RWPE2 (cell line): ENCODE results near the gene HOXA9.
A peak's percentile ranks its signal among the peaks of the same experiment; 100 is the strongest.

Experiments used
- ATAC-seq: fragments of 200-7000 bp; cut with Tn5 transposase; 3 replicates; pipeline ENCODE4 v1.9.1; 2021; ENCODE audit warnings: low read depth
- DNase-seq: peaks from one replicate; pipeline ENCODE4 v3.0.0-alpha.2; 2020; ENCODE audit warnings: low spot score
- H3K27ac ChIP-seq: fragments of 450-650 bp; 2 replicates; pipeline ENCODE4 v1.5.1; 2017; ENCODE audit warnings: mild to moderate bottlenecking; ENCODE audit not compliant: poor library complexity, severe bottlenecking
- H3K27me3 ChIP-seq: fragments of 250-450 bp; sonication (Bioruptor Pico); 2 replicates; pipeline ENCODE4 v1.5.1; 2021; ENCODE audit warnings: mild to moderate bottlenecking, moderate library complexity; ENCODE audit not compliant: insufficient read depth, poor library complexity, severe bottlenecking
- H3K36me3 ChIP-seq: fragments of 250-450 bp; sonication (Bioruptor Pico); 2 replicates; pipeline ENCODE4 v1.5.1; 2020; ENCODE audit warnings: low read depth, mild to moderate bottlenecking, moderate library complexity
- H3K4me1 ChIP-seq: fragments of 250-450 bp; sonication (Bioruptor Pico); 2 replicates; pipeline ENCODE4 v1.5.1; 2021; ENCODE audit warnings: mild to moderate bottlenecking, moderate library complexity; ENCODE audit not compliant: insufficient read depth, poor library complexity, severe bottlenecking
- H3K4me3 ChIP-seq: fragments of 250-450 bp; sonication (Bioruptor Pico); 2 replicates; pipeline ENCODE4 v1.5.1; 2021; ENCODE audit warnings: mild to moderate bottlenecking, moderate library complexity; ENCODE audit not compliant: severe bottlenecking
- H3K9me3 ChIP-seq: fragments of 250-450 bp; sonication (Bioruptor Pico); 2 replicates; pipeline ENCODE4 v1.5.1; 2021; ENCODE audit warnings: mild to moderate bottlenecking, moderate library complexity; ENCODE audit not compliant: severe bottlenecking
- CTCF ChIP-seq: fragments of 450-650 bp; IDR thresholded peaks from one replicate; pipeline ENCODE4 v1.5.1; 2017; ENCODE audit warnings: mild to moderate bottlenecking, moderate library complexity; ENCODE audit not compliant: poor library complexity, severe bottlenecking

The HOXA9 gene

GRCh38 chr7:27160145-27160545 lies 5.2 kb downstream of the HOXA9 start:
- ATAC-seq (no peak; the same call in 2 of the 3 replicates), DNase-seq (peak; percentile 52)
- Histone ChIP-seq H3K4me3 (peak overlapping the region; percentile 44), H3K9me3 (no peaks in the 10 kb centered on the region), H3K36me3 (peaks cover 18% of the 10 kb centered on the region), H3K27me3 (no peaks in the 10 kb centered on the region), H3K27ac (peak overlapping the region; percentile 93), H3K4me1 (peaks cover 4% of the 10 kb centered on the region)
- TF ChIP-seq CTCF: no peak

- DNase-seq (peak; percentile 40), ATAC-seq (no peak)
- H3K27me3 ChIP-seq: no peaks in the 10 kb centered on the region
- H3K9me3 ChIP-seq: no peaks in the 10 kb centered on the region
- peaks cover 8% of the 10 kb centered on the region for H3K4me1 ChIP-seq
- H3K36me3 ChIP-seq: peaks cover 18% of the 10 kb centered on the region
- peak overlapping the region; percentile 93 for H3K27ac ChIP-seq
- TF ChIP-seq CTCF: no peak
- peak overlapping the region; percentile 44 for H3K4me3 ChIP-seq
Measured at GRCh38 chr7:27159266-27160144, 5.8 kb downstream of the HOXA9 start.

- Histone ChIP-seq H3K9me3 (no peaks in the 10 kb centered on the region), H3K36me3 (peaks cover 13% of the 10 kb centered on the region), H3K27me3 (no peaks in the 10 kb centered on the region), H3K27ac (no peak overlapping the region), H3K4me1 (peaks cover 8% of the 10 kb centered on the region), H3K4me3 (no peak overlapping the region)
- no peak for TF ChIP-seq CTCF
- no peak for ATAC-seq
- DNase-seq: peak; percentile 59
Measured at GRCh38 chr7:27158436-27159265, 6.7 kb downstream of the HOXA9 start.

GRCh38 chr7:27157702-27158431 lies 7.5 kb downstream of the HOXA9 start:
- ATAC-seq: no peak
- TF ChIP-seq CTCF: no peak
- H3K4me1 ChIP-seq: peaks cover 8% of the 10 kb centered on the region
- H3K4me3 ChIP-seq: no peak overlapping the region
- peak; percentile 40 for DNase-seq
- no peaks in the 10 kb centered on the region for H3K9me3 ChIP-seq
- H3K36me3 ChIP-seq: peaks cover 5% of the 10 kb centered on the region
- H3K27me3 ChIP-seq: no peaks in the 10 kb centered on the region
- H3K27ac ChIP-seq: no peak overlapping the region
